GM12873 (cell line): ENCODE results near the gene CMTM7.

Source experiments
- CTCF ChIP-seq: IDR thresholded peaks from 2 replicates; pipeline ENCODE4 v1.5.1; 2012; ENCODE audit warnings: low read depth, mild to moderate bottlenecking, moderate library complexity, low read length, control low read depth; ENCODE audit not compliant: insufficient read depth; ENCODE audit errors: missing control alignments

The CMTM7 gene

GRCh38 chr3:32424581-32425250 is 33.1 kb downstream of the CMTM7 start:
- no peak for TF ChIP-seq CTCF

DNA sequence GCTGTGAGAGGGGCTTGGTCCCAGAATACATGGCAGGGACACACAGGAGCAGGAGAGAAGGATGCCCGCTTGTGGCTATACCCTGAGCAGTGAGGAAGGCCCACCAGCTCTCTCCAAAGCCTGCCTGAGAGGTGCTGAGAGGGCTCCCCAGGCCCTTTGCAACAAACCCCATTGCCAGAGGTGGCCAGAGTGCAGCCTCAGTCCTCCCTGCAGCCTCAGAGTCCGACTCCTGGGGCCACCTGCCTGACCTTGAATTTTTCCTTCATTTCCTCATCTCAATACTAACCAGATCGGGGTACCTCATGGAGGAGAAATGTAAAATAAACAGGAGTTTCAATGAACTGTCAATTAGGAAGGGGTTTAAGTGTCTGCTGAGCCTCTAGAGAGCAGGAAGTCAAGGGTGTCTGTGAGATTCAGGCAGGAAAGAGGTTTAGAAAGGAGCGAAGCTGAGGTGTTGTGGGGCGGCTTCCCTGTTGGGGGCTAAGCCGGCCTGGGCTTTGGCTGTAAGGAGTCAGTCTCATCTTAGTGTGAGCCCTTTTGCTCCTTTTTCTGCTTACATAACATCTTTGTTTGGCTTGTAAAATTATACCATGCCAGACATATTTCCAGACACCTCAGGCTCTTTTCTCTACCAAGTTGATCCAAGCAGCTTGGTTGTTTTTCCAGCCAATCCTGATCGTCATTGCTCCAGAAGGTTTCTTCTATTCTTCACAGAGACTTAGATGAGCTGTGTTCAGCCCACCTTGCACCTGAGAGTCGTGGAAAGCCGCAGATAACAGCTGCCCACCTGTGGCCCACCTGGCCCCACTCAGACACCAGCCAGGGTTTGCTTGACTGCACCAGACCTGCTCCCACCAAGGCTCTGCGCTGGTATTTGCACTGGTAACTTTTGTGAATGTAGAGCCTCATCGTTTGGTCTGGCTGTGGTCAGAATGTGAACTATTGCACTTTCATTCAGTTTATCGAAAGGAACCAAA is 36.7 kb downstream of the CMTM7 start:
- no peak for TF ChIP-seq CTCF

DNA sequence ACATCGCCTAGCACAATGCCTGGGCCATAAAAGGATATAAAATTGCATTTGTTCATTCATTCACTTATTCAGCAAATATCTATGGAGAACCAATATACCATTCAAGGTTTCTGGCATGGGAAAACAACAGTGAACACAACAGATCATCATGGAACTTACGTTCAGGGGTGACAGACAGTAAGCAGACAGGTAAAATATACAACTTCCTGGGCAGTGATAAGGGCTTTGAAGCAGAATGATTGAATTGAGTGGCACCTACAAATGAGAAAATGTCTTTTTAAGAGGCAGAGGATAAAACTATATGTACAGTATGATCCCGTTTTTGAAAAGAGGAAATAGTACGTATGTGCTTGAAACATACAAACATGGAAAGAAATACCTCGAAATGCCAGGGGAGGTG is 39.2 kb downstream of the CMTM7 start:
- TF ChIP-seq CTCF, result no peak

DNA sequence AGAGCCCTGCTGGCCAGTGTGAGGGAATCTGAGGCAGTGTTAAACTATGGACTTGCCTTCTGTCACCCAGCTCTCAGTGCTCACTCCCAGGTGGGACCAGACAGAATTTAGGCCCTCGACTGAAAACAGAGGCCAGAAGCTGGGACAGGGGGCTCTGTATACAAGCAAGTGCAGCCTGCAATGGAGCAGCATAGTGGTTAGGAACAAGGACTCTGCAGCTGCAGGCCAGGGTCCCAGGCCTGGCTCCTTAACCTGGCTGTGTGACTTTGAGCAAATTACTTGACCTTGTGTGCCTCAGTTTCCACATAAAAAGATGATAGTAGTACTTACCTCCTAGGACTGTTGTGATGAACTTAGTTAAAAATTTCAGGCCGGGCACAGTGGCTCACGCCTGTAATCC is 39.8 kb downstream of the CMTM7 start:
- no peak for TF ChIP-seq CTCF

GRCh38 chr3:32432045-32432710 is 40.5 kb downstream of the CMTM7 start:
- no peak for TF ChIP-seq CTCF

DNA sequence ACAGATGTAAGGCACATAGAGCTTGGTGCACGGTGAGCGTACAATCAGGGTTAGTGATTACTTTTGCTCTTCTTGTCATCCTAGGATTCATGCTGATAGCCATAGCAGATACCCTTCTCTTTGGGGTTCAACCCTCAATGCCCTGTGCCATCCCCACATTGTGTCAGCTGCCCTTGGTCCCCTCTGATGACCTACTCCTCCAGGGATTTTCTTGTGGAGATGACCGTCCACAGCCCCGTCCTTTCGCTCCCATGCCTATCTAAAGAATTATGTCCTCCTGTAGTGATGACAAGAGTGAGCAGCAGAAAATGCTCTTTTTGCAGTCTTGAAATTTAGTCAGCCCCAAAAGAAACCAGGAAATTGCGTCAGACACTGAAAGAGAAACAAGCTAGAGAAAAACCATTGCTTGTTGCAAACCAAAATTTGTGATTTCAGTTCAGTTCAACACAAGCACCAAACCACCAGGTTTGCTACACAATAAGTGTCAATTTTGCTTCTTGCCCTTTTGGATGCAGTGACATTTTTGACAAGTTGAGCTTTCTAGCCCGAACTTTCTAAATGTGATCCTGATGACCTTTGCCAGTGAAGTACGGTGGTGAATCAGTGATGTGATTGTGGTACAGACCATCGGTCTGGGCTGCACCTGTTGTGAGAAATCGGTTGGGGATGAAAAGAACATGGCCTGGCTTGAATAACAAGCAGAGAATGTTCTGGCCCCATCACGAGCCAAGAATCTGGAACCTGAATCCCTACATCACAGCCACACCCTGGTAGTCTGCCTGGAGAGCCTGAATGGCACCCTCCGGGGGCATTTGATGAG is 41.3 kb downstream of the CMTM7 start:
- TF ChIP-seq CTCF, result no peak

DNA sequence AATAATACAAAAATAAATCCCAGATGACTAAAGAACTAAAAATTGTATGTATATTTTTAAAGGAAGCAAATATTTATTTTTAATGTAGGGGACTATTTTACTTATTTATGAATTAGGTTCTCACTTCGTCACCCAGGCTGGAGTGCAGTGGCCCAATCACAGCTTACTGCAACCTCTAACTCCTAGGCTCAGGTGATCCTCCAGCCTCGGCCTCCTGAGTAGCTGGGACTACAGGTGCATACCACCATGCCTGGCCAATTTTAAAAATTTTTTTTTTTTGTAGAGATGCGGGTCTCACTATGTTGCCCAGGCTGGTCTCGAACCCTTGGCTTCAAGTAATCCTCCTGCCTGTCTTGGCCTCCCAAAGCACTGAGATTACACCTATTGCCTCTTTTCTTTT is 42.6 kb downstream of the CMTM7 start:
- no peak for TF ChIP-seq CTCF
